ENCODE data around the gene ASTL.
A peak's percentile ranks its signal among the peaks of the same experiment; 100 is the strongest.

Gene ASTL

DNA sequence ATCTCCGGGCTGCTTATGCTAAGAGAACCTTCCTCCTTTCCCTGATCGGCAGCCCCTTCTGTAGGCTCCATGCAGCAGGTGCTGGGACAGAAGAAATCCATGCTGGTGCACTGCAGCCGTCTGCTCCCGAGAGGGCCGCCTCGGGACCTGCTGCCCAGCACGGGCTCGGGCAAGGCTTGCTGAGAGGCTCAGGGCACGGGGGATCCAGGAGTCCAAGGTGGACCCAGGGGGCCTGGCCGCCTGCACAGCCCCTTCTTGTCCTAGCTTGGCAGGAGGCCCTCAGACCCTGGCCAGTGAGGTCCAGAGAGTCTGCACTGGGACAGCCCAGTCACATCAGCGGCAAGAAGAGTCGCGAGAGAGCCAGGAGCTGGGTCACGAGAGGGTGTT is 20.2 kb upstream of the ASTL start:
- DNase-seq: peak in 1 of 2 experiments; percentile 46

DNA sequence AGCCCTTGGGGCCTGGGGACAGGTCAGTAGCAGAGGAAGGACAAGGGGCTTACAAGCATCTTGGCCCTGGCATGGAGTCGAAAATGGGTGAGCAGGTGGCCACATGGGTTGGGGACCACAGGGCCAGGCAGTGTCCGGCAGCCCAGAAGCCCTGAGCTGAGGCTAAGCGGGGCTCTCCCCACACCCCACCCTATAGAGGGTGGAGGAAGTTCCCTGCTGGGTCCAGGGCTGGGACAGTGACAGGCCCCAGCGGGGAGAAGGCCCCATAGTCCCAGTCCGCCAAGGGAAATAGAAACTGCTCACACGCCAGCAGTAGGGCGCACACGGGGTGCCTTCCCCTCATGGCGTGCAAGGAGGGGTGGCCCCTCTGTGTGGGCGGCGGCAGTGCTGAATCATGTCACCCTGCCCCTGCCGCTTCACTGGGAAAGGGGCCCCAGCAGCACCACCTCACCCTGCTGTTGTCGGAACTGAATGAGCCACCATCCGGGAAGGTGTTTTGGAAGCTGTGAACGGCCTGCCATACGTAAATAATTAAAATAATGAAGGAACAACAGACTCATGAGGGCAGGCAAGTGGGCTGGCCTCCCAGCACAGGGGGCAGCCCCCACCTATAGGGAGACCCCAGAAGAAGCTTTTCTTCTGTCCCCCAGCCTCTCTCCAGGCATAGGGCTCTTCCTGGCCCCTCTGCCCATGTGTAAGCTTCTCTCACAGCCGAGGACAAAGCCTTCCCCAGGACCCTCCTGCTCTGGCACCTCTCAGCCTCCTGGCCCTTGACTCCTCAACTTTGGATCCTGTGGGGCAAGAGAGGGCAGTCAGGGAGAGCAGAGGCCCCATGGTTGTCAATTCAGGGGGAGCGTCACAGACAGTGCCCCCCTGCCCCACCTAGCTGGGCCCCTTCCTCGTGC is 19.6 kb upstream of the ASTL start:
- peak; percentile 97 for DNase-seq

DNA sequence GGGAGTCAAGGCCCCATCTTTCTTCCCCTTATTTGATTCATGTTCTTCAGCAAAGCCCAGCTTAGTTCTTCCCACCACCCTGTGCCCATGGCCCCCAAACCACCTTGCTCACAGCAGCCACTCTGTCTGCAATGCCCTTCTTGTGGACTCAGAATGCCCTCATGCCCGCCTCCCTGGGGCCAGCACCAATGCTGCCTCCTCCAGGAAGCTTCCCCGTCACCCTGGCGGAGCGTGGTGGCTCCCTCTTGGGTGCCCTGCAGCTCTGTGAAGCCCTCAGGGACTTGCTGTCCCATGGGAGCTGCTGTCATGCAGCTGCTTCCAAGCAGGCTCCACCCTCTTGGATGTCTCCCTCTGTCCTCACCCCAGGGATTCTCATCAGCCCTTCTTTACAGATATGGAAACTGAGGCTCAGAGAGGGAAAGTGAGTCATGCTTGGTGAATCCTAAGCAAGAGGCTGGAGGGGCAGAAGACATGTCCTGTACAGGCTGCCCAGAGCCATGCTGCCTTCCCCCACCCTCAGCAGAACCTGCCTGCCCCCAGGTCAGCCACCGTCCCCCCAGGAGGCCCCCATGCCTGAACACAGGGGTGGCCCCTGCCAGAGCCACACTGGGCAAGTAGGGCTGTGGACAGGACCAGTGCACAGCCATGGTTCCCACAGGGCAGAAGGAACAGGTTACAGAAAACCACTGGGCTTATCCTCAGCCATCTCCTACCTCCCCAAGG is 18.8 kb upstream of the ASTL start:
- DNase-seq: peak; percentile 72 to 73

DNA sequence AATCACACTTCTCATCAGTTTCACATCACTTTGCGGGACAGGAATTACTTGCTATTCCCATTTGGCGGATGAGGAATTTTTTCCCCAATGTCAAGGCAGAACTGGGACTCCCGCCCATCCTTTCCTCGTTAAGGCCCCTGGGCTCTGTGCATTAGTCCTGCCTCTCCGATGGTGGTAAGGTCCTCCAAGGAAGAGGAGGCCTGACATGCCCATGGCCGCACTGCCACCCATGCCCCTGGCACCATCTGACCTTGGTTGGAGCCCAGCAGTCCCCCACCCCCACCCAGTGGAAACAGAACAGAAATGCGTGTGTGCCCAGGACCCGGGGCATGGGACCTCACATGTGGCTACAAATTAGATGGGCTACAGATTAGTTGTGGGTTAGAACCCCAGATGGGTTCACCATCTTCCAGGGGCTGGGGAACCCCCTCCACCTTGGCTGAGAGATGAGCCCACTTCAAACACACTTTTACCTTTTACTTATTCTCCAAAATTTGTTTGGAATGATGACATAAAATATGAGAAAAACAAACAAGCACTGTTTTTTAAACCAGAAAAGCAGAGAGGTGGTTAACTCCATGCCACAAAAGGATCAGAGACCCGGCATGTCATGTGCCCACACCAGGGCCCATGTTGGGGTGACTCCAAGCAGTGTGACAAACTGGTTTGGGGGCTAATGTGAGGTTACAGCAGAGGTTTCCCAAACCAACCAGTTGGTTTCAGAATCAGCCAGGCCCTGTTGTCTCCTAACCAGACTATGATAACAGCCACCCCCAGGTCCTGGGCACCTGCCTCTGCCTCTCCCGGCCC is 17.9 kb upstream of the ASTL start:
- peak; percentile 80 to 82 for DNase-seq

DNA sequence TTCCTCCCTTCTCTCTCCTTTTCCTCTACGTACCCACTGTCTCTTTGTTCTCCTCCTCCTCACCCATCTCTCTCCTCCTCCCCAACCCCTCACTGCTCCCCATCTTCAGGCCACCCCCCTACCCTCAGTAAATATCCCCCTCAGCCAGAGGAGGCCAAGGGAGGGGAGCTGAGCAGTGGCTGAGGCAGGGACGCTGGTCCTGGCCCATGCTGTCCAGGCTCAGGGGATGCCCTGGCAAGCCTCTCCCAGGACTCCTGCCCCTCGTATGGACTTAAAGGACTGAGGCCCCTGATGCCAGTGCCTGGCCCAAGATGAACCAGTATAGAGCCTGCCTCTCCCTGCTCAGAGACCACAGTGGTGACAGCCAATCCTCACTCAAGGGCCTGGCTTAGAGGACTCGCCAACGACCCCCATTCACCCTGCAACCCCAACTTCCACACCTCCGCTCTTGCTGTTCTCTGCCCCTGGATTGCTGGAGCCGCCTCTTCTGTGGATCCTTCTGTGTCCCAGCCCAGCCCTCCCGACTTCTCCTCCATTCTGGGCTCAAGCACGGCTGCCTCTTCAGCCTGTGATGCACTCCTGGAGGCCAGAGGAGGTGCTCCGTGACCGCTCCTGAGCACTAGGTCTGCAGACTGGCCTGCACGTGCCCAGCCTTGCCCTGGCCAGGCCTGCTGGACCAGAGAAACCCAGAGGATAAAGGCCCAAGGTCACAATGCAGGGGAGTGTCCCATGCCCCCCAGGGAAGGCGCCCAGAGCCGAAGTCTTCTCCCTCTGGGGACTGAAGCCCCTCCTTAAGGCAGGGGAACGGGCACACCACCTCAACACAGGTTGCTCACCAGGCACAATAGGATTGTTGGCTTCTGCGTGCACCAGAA is 16.4 kb upstream of the ASTL start:
- peak in 1 of 2 experiments; percentile 22 for DNase-seq

DNA sequence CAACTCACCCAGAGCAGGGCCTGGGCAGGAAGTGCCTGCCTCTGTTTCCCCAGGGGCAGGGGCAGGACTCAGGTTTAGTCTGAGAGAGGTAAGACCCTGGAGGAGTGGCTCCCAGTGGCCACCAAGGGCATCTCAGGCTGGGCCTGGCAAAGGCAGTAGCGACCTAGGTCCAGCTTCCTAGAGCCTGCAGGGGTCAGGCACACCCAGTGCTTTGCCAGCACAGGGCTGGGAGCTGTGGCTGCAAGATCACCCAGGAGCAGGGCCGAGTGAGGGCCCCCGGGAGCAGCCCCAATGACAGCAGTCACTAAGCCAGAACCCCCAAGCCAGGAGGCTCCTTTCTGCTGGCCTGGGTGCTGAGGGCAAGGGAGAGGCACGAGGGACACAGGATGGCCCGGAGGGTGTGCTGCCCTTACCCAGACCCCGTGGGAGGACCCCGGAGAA is 15.7 kb upstream of the ASTL start:
- DNase-seq: peak in 1 of 2 experiments; percentile 36

DNA sequence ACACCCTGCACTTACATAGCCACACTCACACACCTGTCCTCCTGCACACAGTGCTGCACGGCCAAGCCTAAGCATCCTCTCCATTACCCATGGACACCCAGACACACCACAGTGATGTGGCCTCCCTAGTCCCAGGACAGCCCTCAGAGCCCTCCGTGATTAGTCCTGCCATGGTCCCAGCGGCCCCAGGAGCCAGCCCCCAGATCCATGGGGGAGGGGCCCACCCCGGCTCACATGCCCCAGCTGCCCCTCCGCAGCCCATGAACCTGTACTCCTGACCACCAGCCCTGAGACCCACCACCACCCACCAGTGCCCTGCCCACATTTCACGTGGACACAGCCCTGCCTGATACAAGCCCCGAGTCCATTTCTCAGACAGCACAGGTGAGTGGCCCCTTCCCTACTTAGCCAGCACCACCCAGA is 15.0 kb upstream of the ASTL start:
- no peak for DNase-seq

DNA sequence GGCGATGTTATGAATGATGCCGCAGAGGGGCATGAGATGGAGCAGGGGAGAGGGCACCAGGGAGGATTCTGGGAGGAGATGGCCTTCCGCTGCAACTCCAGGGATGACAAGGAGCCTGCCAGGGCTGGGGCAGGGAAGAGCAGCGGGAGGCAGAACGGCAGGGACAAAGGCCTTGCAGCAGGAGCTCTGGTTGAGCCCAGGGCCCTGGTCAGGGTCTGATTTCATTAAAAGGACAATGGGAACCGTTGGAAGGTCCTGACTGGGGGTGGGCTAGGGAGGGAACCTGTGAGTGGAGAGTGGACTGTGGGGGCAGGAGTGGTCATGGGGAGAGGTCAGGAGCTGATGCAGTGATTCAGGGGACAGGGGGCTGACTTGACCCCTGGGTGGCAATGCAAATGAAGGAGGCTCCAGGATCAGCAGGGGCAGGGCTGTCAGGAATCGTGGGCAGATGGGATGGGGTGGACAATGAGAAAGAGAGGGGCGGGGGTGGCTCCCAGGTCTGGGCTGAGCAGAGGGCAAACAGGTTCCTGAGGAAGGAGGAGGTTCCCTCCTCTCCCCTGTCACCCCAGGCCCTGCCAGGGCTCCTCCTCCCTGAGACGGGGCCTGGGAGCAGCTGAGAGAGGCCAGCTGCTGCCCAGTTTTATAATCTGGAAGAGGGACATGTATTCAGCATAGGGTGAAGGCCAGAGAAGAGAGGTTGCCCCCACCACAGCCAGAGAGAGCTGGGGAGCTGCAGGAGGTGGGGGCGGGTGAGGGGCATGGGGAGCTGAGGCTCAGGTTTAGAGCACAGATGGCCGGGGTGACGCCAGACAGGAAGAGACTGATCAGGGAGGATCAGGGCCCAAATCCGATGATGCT is 14.2 kb upstream of the ASTL start:
- DNase-seq: no peak

DNA sequence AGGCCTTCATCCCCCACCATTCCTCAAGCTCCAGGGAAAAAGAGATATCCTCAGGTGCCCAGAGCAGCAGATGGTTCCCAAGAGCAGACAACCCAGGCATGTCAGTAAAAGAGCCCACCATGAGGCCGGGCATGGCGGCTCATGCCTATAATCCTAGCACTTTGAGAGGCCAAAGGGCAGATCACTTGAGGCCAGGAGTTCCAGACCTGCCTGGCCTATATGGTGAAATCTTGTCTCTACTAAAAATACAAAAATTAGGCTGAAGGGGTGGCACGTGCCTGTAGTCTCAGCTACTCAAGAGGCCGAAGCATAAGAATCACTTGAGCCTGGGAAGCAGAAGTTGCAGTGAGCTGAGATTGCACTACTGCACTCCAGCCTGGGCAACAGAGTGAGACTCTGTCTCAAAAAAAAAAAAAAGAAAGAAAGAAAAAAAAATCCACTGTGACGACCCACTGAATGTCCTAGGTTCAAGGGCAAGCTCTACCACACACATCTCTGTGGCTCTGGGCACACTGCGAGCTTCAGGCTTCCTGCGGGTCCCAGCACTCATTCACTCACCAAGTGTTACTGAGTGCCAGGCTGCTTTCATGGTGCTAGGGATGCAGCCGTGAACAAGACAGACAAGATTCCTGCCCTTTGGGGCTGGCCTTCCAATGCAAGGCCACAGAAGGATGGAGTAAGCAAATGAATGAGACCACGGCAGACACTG is 13.4 kb upstream of the ASTL start:
- DNase-seq: peak in 1 of 2 experiments; percentile 17

DNA sequence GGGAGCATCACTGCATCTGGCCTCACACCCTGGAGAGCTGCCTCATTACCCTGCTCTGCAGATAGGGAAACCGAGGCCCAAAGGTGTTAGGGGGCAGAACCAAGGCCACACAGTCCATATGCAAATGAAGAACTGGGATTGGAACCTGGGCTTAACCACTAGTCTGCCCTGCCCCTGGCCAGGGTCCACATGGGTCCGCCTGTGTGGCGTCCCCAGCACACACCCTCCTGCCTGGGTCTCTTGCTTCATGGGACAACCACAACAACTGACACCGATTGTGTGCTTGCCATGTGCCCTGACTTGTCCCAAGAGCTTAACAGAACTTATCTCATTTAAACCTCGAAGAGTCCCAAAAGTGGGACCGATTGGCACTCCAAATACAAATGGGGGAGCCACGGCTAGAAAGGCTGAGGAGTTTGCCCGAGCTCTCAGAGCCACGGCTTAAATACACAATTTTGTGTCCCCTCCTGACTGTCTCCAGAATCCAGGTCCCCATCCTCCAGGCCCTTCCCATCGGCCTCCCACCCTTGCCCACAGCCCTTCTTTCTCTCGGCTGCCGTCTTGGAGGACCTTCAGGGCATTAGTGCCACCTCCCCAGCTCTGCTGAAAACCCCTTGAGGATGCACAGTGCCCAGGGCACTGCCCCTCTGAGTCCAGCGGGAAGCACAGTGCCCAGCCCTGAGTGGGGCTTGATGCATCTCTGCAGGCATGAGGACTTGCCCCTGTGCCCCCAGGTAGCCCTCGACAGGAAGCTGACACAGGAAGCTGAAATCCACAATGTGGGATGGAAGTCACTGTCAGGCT is 12.7 kb upstream of the ASTL start:
- DNase-seq: peak in 1 of 2 experiments; percentile 22

DNA sequence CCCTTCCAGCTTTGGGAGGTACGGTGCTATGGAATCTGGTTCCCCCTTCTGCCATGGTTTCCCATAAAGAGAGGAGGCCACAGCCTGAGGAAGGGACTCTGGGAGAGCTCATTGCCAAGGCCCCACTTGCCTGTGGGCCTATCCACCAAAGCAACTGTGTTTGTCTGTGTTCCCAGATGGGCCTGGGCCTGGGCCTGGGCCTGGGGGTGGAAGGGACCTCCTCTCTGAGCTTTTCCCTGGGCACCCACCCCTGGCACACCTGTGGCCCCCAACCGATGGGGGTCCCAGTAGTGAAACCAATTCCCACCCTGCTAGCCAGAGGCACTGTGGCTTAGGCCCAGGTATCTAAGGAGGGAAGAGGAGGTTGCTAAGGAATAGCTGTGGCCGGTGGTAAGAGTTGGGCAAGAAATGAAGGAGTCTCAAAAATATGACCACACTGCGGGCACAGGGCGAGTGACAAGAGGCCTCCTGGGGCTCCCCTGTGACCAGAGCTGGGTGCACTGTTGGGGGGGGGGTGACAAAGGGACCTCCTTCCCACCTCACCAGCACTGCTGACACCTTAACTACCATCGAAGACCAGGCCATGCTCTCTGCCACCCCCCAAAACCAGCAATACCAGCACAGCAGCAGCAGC is 11.8 kb upstream of the ASTL start:
- DNase-seq: peak in 1 of 2 experiments; percentile 17

DNA sequence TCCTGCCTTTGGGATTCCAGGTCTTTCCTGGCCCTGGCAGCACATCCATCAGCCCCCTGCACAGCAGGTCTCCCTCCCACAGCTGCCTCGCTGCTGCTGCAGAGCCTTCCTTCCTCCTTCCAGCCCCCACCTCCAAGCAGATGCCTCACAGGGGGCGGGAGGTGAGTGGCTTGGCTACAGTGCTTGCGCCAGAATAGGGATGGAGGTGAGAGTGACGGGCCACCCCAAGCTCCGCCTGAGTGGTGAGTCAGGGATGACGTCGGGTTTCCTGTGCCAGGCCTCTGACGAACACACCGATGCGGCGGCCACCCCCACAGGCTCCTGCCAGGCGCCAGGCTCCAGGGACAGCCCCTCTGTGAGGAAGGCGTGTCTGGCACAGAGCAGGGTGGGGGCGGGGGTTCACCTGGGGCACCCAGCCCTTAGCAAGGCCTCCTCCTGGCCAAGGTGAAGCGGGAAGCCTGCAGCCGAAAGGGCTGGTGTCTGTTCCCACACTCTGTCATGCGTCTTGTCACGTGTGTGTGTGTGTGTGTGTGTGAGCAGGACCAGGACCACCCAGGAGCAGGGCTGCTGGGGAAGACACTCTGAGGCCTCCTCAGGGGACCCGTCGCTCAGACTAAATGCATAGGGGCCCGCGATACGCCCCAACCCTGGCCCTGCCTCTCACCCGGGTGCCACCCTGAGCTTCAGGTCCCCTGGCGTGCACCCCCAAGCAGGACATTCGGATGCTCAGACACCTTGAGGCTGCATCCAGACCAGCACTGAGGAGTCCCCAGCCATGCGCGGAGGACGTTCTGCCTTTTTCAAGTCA is 10.3 kb upstream of the ASTL start:
- DNase-seq: peak; percentile 96 to 98

DNA sequence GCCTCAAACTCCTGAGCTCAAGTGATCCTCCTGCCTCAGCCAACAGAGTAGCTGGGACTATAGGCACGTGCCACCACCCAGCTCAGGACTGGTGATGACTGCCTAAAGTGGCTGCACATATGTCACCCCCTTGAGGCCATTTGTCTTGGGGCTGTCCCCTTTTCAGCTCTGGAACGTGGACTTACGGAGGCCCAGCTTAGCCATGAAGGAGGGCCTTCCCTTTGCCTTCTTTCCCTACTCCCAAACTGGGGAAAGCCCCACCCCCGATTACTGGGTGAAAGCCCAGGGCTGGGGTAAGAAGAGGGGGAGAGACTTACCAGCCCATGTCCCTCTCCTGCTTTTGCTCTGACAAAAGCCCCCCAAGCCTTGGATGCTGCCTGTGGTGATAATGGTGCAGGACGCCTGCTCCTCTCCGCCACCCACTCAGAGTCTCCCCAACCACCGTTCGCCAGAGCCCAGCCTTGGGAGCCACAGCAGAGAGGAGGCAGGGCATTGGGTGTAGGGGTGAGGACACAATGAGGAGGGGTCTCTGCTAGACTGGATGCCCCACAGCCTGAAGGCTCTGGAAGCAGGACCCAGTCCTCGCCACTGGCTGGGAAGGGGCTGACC is 9.4 kb upstream of the ASTL start:
- DNase-seq: peak; percentile 68

DNA sequence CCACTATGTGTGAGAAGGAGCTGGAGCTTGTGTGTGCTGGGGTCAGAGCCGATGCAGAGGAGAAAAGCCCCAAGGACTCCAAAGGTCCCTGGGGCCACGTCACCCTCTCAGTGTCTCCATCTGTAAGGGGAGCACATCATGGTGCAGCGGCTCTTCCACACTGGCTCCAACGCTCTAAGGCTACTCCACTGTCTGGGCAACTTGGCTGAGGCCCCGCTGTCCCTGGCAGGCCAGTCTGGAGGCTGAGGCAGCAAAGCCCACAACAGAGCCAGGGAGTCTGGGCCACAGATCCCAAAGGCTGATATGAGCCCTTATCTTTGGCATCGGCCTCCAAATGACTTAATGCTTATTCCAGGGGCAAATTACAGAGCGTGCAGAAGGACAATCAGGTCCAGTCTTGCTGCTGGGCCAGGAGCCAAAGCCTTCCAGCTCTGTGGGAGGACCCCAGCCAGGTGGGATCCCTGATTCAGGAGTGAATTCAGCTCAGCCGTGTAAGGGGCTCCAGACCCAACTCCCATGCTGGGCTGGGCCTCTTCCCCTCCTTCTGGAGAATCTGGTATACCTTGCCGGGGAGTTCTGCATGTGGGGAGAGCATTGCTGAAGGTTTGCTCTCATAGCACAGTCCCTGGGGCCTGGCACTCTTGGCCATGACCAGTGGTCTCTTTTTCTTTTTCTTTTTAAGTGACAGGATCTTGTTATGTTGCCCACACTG is 8.7 kb upstream of the ASTL start:
- DNase-seq: no peak

DNA sequence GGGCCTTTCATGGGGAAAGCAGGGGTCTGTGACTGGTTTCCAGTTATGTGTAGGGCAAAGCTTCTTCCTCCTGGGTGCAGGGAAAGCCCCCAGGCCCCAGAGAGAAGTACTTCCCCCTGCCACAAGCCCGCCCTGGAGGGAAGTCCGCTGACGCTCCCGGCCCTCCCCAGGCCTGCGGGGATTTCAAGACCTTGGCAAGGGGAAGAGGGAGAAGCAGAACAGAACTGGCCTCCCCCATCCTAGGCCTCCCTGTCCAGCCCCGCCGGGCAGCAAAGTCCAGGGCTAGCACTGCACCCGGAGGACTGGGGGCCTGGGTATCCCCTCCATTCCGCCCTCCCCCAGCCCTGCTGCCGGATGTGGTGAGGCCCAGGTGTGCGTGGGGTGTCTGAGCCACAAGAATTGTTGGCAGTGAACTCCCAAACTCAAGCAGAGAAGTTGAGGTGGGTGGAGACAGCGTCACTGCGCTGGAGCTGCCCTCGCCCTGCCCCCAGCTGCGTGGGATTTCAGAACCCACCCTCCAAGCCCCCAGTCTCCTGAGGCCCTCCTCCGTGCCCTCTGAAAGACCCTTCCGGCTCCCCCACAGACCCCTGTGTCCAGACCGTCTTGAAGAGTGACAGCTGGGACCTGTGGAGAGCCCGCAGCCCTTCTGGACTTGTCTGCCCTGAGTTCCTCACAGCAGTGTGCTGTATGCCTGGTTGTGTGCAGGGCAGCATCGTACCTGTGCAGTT is 8.0 kb upstream of the ASTL start:
- peak; percentile 95 to 96 for DNase-seq

DNA sequence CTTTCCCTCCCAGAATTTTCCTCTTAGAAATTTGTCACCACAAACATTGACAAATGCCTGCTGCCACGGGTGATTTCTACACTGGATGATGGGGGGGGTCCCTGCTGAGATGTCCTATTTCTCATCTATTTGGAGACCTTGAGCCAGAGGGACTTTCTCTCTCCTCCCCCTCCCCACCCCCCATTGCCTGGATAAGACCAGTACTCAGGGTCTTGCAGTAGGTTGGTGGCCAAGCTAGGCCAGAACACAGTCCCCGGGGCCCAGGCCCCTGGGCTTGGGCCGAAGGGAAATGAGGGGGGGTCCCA is 7.5 kb upstream of the ASTL start:
- DNase-seq: no peak

All from activated T-cell treated with anti-CD3 and anti-CD28 coated beads, Interleukin-2, amount 50 U/mL, for 48 hours (primary cell).